Measurements from ENCODE around the gene SYT12. TPM values are rescaled to one million over a fixed set of nuclear protein-coding genes. Genes with fewer than 3 reads are reported as not detected.

Gene SYT12
- total RNA-seq, 2 experiments from 2014 or later: not detected

DNA sequence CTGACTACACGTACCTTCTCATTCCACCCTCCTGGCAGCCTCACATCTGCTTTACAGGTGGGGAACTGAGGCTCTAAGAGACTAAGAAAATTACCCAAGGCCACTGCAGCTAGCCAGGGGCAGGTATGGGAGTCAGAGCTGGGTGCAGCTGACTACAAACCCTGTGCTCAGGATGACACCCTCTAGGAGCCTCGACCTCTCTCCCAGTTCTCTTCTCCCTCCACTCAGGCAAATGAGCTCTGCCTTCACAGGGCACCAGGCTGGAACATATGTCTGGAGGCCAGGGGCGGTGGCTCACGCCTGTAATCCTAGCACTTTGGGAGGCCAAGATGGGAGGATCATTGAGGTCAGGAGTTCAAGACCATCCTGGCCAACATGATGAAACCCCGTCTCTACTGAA lies 4.0 kb downstream of the SYT12 start:
- H3K27me3 Mint-ChIP-seq: peaks cover 78% of the 10 kb centered on the region
- H3K9me3 Mint-ChIP-seq (ENCODE audit: low read depth): no peaks in the 10 kb centered on the region
- H3K4me3 Mint-ChIP-seq: no peak overlapping the region
- peaks cover 2% of the 10 kb centered on the region for H3K36me3 Mint-ChIP-seq
- ATAC-seq: no peak
- H3K4me1 Mint-ChIP-seq: peaks cover 24% of the 10 kb centered on the region
- no peak overlapping the region for H3K27ac Mint-ChIP-seq
- no peak for DNase-seq
- CTCF ChIA-PET: interaction anchor here (0.7 to 1.4 kb wide), 2 partner anchors 29 to 187 kb away, joined by 3 to 4 read pairs; partner anchors contain the start of gene RHOD

DNA sequence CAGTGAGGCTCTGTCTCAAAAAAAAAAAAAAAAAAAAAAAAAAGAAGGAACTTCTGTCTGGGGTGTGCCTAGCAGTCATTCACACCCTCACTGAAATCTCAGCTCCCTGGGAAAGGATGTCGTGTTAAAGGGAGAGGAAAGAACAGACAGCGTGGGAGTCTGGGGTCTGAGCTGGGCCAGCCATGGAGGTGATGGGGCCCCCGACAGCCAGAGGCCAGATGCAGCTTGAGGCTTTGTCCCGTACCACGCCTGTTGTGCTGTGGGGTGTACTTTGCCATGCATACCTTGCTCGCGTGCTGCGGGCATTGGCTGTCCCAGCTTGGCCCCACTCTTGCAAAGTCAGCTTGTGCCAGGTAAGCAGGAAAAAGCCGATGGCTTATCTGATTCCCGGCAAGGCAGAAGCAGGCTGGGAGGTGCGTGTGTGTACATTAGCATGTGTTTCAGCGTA lies 4.6 kb downstream of the SYT12 start:
- no peak overlapping the region for H3K4me3 Mint-ChIP-seq

GRCh38 chr11:67027943-67028542 lies 5.1 kb downstream of the SYT12 start:
- no peak overlapping the region for H3K4me3 Mint-ChIP-seq
- no peaks in the 10 kb centered on the region for H3K9me3 Mint-ChIP-seq (ENCODE audit: low read depth)
- H3K4me1 Mint-ChIP-seq: peaks cover 18% of the 10 kb centered on the region
- no peak for ATAC-seq
- H3K27ac Mint-ChIP-seq: no peak overlapping the region
- H3K36me3 Mint-ChIP-seq: peaks cover 2% of the 10 kb centered on the region
- DNase-seq: no peak
- CTCF ChIA-PET: interaction anchor here (0.8 to 1.4 kb wide), 2 partner anchors 28 to 335 kb away, joined by 3 to 4 read pairs; partner anchors contain the start of gene RHOD
- peaks cover 72% of the 10 kb centered on the region for H3K27me3 Mint-ChIP-seq

More for the DNA sequence above, 4.6 kb downstream of the SYT12 start:
- DNase-seq (no peak), ATAC-seq (no peak)
- no peaks in the 10 kb centered on the region for H3K9me3 Mint-ChIP-seq (ENCODE audit: low read depth)
- peaks cover 2% of the 10 kb centered on the region for H3K36me3 Mint-ChIP-seq
- H3K4me1 Mint-ChIP-seq: peaks cover 19% of the 10 kb centered on the region
- H3K27ac Mint-ChIP-seq: no peak overlapping the region
- peaks cover 75% of the 10 kb centered on the region for H3K27me3 Mint-ChIP-seq
- CTCF ChIA-PET: interaction anchor here (1.4 kb wide), 1 partner anchor 29 kb away, joined by 4 read pairs; the partner anchor contains the start of gene RHOD

DNA sequence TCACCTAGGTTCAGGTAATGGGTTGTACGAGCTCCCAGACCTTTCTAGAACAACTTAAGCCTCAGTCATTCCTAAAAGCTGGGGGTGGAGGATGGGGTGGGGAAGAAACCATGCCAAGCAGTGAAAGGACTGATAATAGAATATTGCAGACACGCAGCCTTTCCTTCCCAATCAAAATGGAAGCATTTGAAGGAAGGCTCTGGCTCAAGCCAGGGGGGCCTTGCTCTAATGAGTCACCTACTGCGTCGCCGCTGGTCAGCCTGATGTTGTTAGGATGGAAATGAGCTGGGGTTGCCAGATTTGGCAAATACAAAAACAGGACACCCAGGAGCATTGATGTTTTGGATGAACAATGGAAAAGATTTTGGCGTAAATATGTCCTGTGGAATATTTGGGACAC lies 6.2 kb downstream of the SYT12 start:
- CTCF ChIA-PET: interaction anchor here (0.9 kb wide), 1 partner anchor 11 kb away, joined by 4 read pairs; no protein-coding TSS in a partner anchor
- Mint-ChIP-seq H3K4me1 (peaks cover 14% of the 10 kb centered on the region), H3K27me3 (peaks cover 71% of the 10 kb centered on the region), H3K4me3 (no peak overlapping the region), H3K27ac (no peak overlapping the region), H3K9me3 (ENCODE audit: low read depth) (no peaks in the 10 kb centered on the region), H3K36me3 (no peaks in the 10 kb centered on the region)
- no peak for ATAC-seq
- DNase-seq: no peak

DNA sequence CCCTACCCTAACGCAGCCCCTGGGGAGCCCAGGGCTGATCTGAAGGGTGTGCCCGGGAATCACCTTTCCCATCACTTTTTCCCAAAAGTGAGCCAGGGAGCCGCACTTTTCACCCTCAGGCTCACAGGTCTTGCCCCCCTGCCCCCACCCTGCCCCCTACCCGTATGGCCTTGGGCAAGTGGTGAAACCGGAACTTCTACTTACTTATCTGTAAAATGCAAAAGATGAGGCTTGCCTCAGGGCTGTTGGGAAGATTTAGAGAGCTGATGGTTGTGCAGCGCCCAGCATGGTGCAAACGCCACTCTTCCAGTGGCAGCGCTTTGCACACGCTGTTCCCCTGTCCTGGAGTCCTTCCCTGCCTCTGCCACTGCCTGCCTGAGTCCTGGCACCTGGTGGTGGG lies 8.0 kb downstream of the SYT12 start:
- Mint-ChIP-seq H3K9me3 (ENCODE audit: low read depth) (no peaks in the 10 kb centered on the region), H3K27me3 (peaks cover 56% of the 10 kb centered on the region), H3K4me3 (no peak overlapping the region), H3K4me1 (peaks cover 2% of the 10 kb centered on the region), H3K36me3 (no peaks in the 10 kb centered on the region), H3K27ac (no peak overlapping the region)
- no peak for ATAC-seq
- DNase-seq: no peak
- CTCF ChIA-PET: interaction anchor here (0.9 kb wide), 1 partner anchor 9 kb away, joined by 3 read pairs; no protein-coding TSS in a partner anchor

- DNase-seq (no peak), ATAC-seq (no peak)
- Mint-ChIP-seq H3K4me3 (no peak overlapping the region), H3K36me3 (no peaks in the 10 kb centered on the region), H3K9me3 (ENCODE audit: low read depth) (no peaks in the 10 kb centered on the region), H3K4me1 (peaks cover 2% of the 10 kb centered on the region), H3K27me3 (peaks cover 56% of the 10 kb centered on the region), H3K27ac (no peak overlapping the region)
- CTCF ChIA-PET: interaction anchor here (0.9 kb wide), 1 partner anchor 10 kb away, joined by 3 read pairs; no protein-coding TSS in a partner anchor
Measured at GRCh38 chr11:67031791-67032561, 9.0 kb downstream of the SYT12 start.

DNA sequence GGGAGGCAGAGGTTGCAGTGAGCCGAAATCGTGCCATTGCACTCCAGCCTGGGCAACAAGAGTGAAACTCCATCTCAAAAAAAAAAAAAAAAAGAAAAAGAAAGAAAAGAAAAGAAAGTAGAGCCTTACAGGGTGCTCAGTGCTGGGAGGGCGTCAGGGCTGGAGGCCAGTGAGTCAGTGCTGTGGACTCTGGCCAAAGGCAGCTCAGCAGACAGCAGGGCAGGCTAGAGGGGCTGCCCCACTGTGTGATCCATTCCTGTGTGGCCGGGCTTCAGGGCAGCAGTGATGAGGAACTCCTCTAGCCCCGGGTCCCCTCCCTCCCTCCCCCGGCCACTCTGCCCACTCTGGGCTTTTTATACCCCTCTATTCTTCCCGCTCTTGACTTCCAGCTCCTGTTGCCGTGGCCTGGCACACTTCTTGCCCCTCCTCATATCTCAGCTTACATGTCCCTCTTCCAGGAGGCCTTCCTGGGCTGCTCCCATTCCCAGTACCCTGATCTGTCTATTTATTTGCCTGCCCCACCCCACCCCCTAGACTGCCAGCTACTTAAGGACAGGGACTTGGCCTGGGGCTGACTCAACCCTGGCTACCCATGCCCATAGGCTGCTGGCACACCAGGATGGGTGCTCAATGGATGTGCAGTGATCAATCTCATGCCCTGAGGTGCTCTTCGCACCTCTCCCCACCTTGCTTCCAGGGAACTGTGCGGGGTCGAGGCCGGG lies 10.1 kb downstream of the SYT12 start:
- CTCF ChIA-PET: no interaction called here
- Mint-ChIP-seq H3K27ac (no peak overlapping the region), H3K36me3 (no peaks in the 10 kb centered on the region), H3K9me3 (ENCODE audit: low read depth) (no peaks in the 10 kb centered on the region), H3K27me3 (peaks cover 52% of the 10 kb centered on the region), H3K4me1 (peaks cover 2% of the 10 kb centered on the region), H3K4me3 (no peak overlapping the region)
- ATAC-seq (no peak), DNase-seq (no peak)

DNA sequence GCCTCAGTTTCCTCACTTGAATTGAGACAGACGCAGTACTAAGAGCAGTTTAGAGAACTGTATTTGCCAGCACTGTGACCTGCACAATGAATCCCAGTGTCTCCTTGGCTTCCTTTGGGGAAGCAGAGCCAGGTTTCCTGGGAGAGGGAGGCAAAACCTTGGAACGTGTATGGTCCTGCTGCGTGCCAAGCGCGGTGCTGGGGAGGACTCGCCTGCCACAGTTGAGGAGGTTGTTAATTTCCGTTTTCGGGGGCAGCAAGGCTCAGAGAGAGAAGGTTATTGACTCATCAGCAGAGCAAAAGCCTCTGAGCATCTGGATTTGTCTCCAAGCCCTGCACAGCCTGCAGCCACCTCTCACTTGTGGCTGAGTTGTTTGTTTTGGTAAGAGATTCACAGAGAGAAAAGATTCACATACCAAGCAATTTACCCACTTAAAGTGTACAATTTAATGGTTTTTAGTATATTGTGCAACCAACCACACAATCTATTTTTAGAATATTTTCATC lies 10.8 kb downstream of the SYT12 start:
- Mint-ChIP-seq H3K36me3 (no peaks in the 10 kb centered on the region), H3K27ac (no peak overlapping the region), H3K9me3 (ENCODE audit: low read depth) (no peaks in the 10 kb centered on the region), H3K27me3 (peaks cover 47% of the 10 kb centered on the region), H3K4me3 (no peak overlapping the region), H3K4me1 (peaks cover 2% of the 10 kb centered on the region)
- CTCF ChIA-PET: no interaction called here
- ATAC-seq (no peak), DNase-seq (no peak)

DNA sequence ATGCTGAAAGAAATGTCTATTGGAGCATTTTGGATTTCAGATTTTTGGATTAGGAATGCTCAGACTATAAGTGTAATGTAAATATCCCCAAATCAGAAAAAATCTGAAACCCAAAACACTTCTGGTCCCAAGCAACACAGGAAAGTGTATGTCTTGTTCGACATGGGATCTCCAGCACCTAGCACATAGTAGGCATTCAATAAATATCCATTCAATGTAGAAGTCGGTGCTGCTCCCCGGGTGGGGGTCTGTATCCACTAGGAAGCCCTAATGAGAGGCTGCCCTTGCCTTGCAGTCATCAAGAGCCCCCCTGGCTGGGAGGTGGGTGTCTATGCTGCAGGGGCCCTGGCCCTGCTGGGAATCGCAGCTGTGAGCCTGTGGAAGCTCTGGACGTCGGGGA lies 11.4 kb downstream of the SYT12 start:
- CTCF ChIA-PET: no interaction called here
- Mint-ChIP-seq H3K4me3 (no peak overlapping the region), H3K27ac (no peak overlapping the region), H3K4me1 (peaks cover 2% of the 10 kb centered on the region), H3K27me3 (peaks cover 43% of the 10 kb centered on the region), H3K9me3 (ENCODE audit: low read depth) (no peaks in the 10 kb centered on the region), H3K36me3 (no peaks in the 10 kb centered on the region)
- no peak for DNase-seq
- no peak for ATAC-seq

GRCh38 chr11:67040147-67040546 lies 17.2 kb downstream of the SYT12 start:
- Mint-ChIP-seq H3K4me1 (no peaks in the 10 kb centered on the region), H3K4me3 (no peak overlapping the region), H3K27ac (no peak overlapping the region), H3K27me3 (peaks cover 28% of the 10 kb centered on the region), H3K9me3 (ENCODE audit: low read depth) (no peaks in the 10 kb centered on the region), H3K36me3 (no peaks in the 10 kb centered on the region)
- ATAC-seq: no peak
- CTCF ChIA-PET: interaction anchor here (1.0 kb wide), 1 partner anchor 51 kb away, joined by 3 read pairs; no protein-coding TSS in a partner anchor
- no peak for DNase-seq

GRCh38 chr11:67041602-67042001 lies 18.7 kb downstream of the SYT12 start:
- Mint-ChIP-seq H3K27ac (no peak overlapping the region), H3K9me3 (ENCODE audit: low read depth) (no peaks in the 10 kb centered on the region), H3K4me1 (no peaks in the 10 kb centered on the region), H3K27me3 (peaks cover 26% of the 10 kb centered on the region), H3K4me3 (no peak overlapping the region), H3K36me3 (no peaks in the 10 kb centered on the region)
- DNase-seq (no peak), ATAC-seq (no peak)
- CTCF ChIA-PET: interaction anchor here (0.5 kb wide), 1 partner anchor 31 kb away, joined by 3 read pairs; no protein-coding TSS in a partner anchor

DNA sequence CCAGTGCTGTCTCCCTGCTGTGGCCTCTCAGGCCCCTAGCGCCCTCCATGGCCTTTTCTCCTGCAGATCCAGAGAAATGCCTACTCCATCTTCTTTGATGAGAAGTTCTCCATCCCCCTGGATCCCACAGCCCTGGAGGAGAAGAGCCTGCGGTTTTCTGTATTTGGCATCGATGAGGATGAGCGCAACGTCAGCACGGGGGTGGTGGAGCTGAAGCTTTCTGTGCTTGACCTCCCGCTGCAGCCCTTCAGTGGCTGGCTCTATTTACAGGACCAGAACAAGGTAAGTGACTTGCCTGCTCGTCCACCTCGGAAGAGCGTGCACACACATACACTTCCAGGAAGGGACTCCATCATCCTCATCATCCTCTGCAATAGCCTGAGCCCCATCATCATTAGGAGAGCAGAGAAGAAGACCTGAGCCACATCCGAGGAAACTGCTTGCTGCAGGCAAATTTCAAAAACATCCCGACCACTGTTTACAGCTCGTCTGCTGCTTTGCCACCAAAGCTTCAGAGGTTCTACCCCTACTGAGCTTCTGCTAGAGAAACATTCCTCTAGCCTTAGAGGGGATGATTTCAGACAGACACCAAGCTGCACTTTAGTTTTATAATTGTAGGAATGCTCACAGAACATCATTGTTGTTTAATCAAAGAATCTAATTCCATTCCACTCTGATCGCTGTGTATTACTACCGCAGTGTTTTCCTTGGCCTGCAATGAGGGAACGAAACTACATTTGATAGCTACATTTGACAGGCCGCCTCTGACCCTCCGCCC lies 20.8 kb downstream of the SYT12 start:
- ATAC-seq: no peak
- Mint-ChIP-seq H3K36me3 (no peaks in the 10 kb centered on the region), H3K27ac (no peak overlapping the region), H3K4me1 (no peaks in the 10 kb centered on the region), H3K4me3 (no peak overlapping the region), H3K9me3 (ENCODE audit: low read depth) (no peaks in the 10 kb centered on the region), H3K27me3 (peaks cover 22% of the 10 kb centered on the region)
- no peak for DNase-seq
- CTCF ChIA-PET: interaction anchor here (0.8 kb wide), 1 partner anchor 10 kb away, joined by 4 read pairs; no protein-coding TSS in a partner anchor
